KBM-7 (cell line): ENCODE data around the gene RSPH1.

Experiments
- DNase-seq: peaks from one replicate; pipeline ENCODE4 v3.0.0-alpha.2; 2015
- in situ Hi-C: fragments of 300-500 bp; cut with MboI; formaldehyde crosslinking; loops from 2 replicates; pipeline ENCODE4 v1.14.3; 2020; ENCODE audit warnings: low sequenced_read_pairs, low pct_unique_long_range_greater_than_20kb, mixed read lengths

The RSPH1 gene

DNA sequence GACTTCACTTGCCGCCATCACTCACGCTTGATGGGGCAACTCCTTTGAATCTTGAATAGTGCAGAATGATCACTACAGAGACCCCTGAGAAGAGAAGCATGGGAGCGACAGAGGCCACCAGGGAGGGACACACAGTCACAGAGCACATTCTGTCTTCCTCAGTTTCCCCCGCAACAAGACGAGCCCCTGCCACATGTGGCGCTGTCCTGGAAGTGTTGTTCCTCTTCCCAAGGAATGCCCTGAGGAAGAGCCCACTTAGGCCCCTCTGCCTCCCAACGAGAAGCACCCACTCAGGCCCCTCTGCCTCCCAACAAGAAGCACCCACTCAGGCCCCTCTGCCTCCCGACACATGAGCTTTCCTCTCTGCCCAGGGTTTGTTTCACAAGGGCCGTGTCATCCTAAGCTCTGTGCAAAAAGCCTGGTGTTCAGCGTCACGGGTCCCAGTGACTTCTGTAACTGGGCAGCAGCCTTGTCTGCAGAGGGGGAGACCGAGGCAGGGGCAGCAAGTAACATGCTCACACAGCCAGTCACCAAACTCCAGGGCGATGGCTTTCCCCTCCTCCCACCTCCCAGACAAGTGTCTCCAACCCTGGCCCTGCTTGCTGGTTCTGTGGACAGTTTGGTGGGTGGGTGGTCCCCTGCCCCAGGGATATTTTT, 37.4 kb upstream of the RSPH1 start:
- no peak for DNase-seq
- in situ Hi-C loops, result no loop called here

GRCh38 chr21:42532466-42533181, 36.6 kb upstream of the RSPH1 start:
- DNase-seq, result no peak
- in situ Hi-C loops, result no loop called here

- in situ Hi-C loops, result no loop called here
- DNase-seq, result no peak
Measured at GRCh38 chr21:42531771-42532170, 35.7 kb upstream of the RSPH1 start.

GRCh38 chr21:42530167-42530518, 34.1 kb upstream of the RSPH1 start:
- in situ Hi-C loops, result no loop called here
- no peak for DNase-seq

GRCh38 chr21:42527489-42528158, 31.6 kb upstream of the RSPH1 start:
- peak; percentile 8 for DNase-seq
- in situ Hi-C loops, result no loop called here

- DNase-seq, result no peak
- in situ Hi-C loops, result no loop called here
Measured at GRCh38 chr21:42527127-42527488, 31.1 kb upstream of the RSPH1 start.

DNA sequence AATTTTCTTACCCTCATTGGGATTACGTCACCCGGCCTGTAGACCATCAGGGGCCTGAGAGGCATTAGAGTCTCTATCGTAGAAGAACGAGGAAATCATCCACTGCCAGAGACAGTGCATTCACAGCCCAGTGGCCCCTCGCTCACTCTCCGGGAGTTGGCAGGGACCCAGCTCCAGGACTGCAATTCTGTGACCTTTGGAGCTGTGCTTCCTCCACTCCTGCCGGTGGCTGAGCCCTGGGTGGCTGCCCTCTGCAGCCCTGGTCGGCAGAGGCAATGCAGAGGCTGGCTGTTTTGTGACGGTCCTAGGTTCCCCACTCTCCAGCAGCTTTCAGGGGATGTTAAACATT, 30.3 kb upstream of the RSPH1 start:
- no peak for DNase-seq
- in situ Hi-C loops, result no loop called here

- in situ Hi-C loops, result no loop called here
- no peak for DNase-seq
Measured at GRCh38 chr21:42525676-42526378, 29.8 kb upstream of the RSPH1 start.

DNA sequence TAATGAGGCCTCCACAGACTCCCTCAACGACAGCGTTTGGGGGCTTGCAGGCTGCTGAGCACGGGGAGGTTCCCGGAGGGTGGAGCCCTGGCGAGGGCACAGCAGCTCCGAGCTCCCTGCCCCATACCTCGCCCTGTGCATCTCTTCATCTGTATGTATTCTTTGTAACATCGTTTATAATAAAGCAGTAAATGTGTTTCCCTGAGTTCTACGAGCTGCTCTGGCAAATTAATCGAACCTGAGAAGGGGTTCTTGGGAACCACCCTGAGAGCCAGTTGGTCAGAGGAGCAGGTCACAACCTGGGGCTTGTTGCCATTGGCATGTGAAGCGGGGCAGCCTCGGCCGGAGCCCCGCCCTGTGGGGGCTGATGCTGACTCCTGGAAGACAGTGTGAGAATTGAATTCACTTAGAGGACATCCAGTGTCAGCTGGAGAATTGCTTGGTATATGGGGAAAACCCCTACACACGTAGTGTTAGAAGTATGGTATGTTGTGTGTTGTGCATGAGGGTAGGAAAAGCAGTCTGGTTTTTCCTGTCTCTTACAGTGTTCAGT, 29.1 kb upstream of the RSPH1 start:
- no peak for DNase-seq
- in situ Hi-C loops, result no loop called here

DNA sequence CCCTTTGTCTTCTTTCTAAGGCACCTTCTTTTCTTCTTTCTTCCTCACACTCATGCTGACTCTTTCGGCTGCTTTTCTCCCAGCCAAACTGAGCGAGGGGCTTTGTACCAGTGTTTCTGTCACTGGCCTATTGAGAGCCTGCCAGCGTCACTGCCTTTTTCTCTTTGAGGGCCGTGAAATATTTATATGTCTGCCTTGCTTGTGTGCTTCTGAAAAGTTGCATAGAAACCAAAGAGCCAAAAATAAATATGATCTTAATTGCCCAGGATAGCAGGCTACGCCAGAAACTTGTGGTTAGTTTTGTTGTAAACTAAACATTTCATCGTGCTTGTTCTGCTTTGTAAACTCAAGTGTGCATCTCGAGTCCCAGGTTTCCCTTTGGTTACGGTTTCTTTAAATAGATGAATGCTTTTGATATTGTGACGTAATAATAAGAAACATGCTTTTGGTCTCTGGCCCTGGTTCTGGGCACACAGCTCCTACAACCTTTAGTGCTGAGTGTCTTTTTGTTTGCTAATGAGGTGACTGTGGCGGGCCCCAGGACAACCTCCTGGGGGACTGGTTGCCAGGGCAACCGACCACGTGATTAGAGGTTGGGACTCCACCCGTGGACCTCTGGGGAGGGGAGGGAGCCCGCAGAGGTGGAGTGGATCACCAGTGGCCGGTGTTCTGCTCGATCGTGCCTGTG, 28.5 kb upstream of the RSPH1 start:
- DNase-seq, result peak; percentile 9
- in situ Hi-C loops, result no loop called here

GRCh38 chr21:42523941-42524340, 27.9 kb upstream of the RSPH1 start:
- in situ Hi-C loops, result no loop called here
- DNase-seq, result no peak

DNA sequence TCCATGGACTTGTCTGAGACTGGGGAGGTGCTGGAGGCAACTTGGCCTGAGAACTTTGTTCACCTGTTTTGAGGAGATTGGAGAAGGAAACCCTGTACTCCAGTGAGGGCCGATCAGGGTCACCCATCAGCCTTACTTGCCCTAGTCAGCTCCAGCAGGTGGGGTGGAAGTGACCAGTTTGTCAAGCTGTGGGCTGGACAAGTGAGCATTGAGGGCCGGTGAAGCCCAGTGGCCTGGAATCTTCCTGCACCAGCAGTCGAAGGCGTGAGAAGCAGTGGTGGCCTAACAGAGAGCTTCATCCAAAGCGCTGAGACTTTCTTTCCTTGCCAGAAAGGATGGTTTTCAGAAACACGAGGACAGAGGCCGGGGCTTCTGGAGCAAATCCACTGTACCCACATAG, 27.2 kb upstream of the RSPH1 start:
- no peak for DNase-seq
- in situ Hi-C loops, result no loop called here

- in situ Hi-C loops, result no loop called here
- DNase-seq, result no peak
Measured at GRCh38 chr21:42522771-42523170, 26.7 kb upstream of the RSPH1 start.

DNA sequence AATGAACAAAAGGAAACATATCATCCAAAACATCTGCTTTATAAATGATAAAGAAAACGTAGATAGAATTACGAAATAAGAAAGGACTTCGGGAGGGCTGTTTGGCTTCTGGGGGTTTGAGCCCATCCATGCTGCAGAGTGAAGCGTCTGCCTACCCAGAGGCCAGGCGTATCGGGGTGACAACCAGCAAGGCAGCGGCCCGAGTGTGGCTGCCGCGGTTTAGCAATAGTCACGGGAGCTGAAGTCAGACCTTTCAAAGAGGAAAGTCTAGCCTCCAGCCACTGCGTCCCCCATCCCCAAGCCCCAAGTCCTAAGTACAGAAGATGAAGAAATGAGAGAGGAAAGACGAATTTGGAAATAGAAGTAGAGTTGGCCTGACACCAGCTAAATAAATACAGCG, 26.2 kb upstream of the RSPH1 start:
- in situ Hi-C loops, result no loop called here
- no peak for DNase-seq

- DNase-seq, result no peak
- in situ Hi-C loops, result no loop called here
Measured at GRCh38 chr21:42521805-42522204, 25.8 kb upstream of the RSPH1 start.

DNA sequence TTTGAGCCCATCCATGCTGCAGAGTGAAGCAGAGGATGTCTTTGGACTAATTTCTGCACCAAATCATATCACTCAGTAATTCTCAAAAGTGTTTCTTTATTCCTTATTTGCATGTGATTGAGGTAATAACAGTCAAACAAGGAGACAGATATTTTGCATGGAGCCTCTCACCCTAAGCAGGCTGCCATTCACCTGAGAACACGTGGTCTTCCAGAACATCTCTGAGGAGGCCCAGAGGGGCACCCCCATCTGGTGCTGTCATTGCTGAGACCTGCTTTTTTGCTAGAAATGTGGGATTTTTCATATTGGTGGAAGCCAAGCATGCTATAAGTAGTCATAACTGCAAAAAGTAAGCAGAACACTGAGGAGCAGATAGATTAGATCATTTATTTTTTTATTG, 25.4 kb upstream of the RSPH1 start:
- in situ Hi-C loops, result no loop called here
- no peak for DNase-seq

- in situ Hi-C loops, result no loop called here
- DNase-seq, result no peak
Measured at GRCh38 chr21:42520628-42521253, 24.7 kb upstream of the RSPH1 start.

DNA sequence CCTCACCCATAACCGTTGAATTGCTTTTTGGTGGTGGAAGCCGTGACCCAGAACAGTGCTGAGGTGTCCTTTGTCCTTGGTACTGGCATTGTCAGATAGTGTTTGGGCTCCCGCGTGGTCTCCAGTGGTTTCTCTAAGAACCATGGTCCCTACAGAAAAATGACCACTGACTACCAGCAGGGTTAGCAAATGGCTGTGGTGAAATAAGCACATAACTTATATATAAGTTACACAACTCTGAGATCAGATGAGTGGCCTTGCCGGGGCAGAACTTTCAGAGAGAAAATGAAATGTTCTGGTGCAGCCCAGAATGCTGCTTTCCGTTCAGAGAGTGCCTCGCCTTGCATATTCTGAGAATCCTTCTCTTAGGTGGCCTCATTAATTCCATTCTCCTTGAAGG, 22.6 kb upstream of the RSPH1 start:
- DNase-seq, result no peak
- in situ Hi-C loops, result no loop called here

- DNase-seq, result no peak
- in situ Hi-C loops, result no loop called here
Measured at GRCh38 chr21:42518215-42518614, 22.2 kb upstream of the RSPH1 start.
